Sigmoid colon (tissue), 3 donors: ENCODE results near the gene ABAT.

Experiments used
- POLR2A ChIP-seq, 2 donors: fragments of 450-650 bp; IDR thresholded peaks; one replicate each; pipeline ENCODE4 v1.6.1; 2016; ENCODE audit warnings: antibody characterized with exemption in 2 of 2, mild to moderate bottlenecking in 2 of 2, moderate library complexity in 2 of 2
- TF ChIP-seq, protein P1 (sequence below), 4 experiments: fragments of 450-650 bp in 3 of 4; fragments of 200-600 bp in 1 of 4; IDR thresholded peaks; one replicate each; pipeline ENCODE4 v1.5.1; 2016 to 2019; ENCODE audit warnings: antibody characterized with exemption in 4 of 4, mild to moderate bottlenecking in 3 of 4, moderate library complexity in 2 of 4

DNA sequence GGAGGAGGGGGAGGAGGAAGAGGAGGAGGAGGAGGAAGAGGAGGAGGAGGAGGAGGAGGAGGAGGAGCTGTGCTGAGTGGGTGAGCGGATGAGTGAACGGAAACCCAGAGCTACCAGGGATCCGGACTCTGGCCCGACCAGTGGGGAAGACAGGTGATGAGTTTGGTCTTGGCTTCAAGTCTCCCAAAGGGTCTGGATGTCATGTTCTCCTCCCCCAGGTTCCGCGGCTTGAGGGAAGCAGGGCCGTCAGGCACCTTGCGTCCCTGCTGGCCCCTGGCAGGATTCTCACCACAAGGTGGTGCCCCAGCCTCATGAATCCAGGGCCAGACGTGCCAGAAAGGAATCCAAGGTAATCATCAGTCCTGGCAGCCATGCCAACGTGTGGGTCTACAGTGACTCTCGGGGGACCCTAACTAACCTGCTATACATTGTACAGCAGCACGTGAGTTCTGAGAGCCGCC, 13.5 kb upstream of the ABAT start:
- TF ChIP-seq, protein P1, sequence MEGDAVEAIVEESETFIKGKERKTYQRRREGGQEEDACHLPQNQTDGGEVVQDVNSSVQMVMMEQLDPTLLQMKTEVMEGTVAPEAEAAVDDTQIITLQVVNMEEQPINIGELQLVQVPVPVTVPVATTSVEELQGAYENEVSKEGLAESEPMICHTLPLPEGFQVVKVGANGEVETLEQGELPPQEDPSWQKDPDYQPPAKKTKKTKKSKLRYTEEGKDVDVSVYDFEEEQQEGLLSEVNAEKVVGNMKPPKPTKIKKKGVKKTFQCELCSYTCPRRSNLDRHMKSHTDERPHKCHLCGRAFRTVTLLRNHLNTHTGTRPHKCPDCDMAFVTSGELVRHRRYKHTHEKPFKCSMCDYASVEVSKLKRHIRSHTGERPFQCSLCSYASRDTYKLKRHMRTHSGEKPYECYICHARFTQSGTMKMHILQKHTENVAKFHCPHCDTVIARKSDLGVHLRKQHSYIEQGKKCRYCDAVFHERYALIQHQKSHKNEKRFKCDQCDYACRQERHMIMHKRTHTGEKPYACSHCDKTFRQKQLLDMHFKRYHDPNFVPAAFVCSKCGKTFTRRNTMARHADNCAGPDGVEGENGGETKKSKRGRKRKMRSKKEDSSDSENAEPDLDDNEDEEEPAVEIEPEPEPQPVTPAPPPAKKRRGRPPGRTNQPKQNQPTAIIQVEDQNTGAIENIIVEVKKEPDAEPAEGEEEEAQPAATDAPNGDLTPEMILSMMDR (IDR thresholded peaks at IDR 0.05) = peak; percentile 9 to 50 (median 46)
- no peak for TF ChIP-seq POLR2A (IDR thresholded peaks at IDR 0.05)
